Omental fat pad (tissue), 4 donors: ENCODE measurements around the gene JPH2. TPM values are rescaled to one million over a fixed set of nuclear protein-coding genes. Genes with fewer than 3 reads are reported as not detected.

ENCODE experiments used
- ATAC-seq: fragments of 150-250 bp; one replicate; pipeline ENCODE4 v1.9.1; 2016; ENCODE audit warnings: mild to moderate bottlenecking, moderate library complexity; ENCODE audit not compliant: low FRiP score
- DNase-seq: peaks from one replicate; pipeline ENCODE4 v3.0.0-alpha.2; 2019; ENCODE audit warnings: low spot score
- CTCF ChIP-seq, 3 donors: fragments of 450-650 bp; IDR thresholded peaks; one replicate each; pipeline ENCODE4 v1.5.1; 2016 to 2017; ENCODE audit warnings: antibody characterized with exemption in 3 of 3, mild to moderate bottlenecking in 3 of 3, moderate library complexity in 2 of 3
- total RNA-seq, 4 donors: library from RNA; depleted of rRNA; stranded (reverse); fragments of >200 nt; gene quantifications; one replicate each; pipeline ENCODE4 v1.1.0, GENCODE V29; 2016

The JPH2 gene
- total RNA-seq, 4 donors from 2014 or later: 2.6 to 7.9 (median 7.1) TPM

- no peak for TF ChIP-seq CTCF (IDR thresholded peaks at IDR 0.05)
- ATAC-seq (peak; percentile 75), DNase-seq (no peak)
Measured at GRCh38 chr20:44104798-44105517, 82.0 kb downstream of the JPH2 start.

GRCh38 chr20:44102582-44102981 lies 84.4 kb downstream of the JPH2 start:
- TF ChIP-seq CTCF (IDR thresholded peaks at IDR 0.05): no peak
- DNase-seq (no peak), ATAC-seq (no peak)

GRCh38 chr20:44099832-44100231 lies 87.2 kb downstream of the JPH2 start:
- ATAC-seq (no peak), DNase-seq (no peak)
- no peak for TF ChIP-seq CTCF (IDR thresholded peaks at IDR 0.05)

- no peak for DNase-seq
- no peak for TF ChIP-seq CTCF (IDR thresholded peaks at IDR 0.05)
- ATAC-seq: no peak
Measured at GRCh38 chr20:44098657-44099056, 88.3 kb downstream of the JPH2 start.

- ATAC-seq: no peak
Measured at GRCh38 chr20:44098256-44098630, 88.7 kb downstream of the JPH2 start.

GRCh38 chr20:44097521-44098255 lies 89.3 kb downstream of the JPH2 start:
- ATAC-seq: no peak
- no peak for TF ChIP-seq CTCF (IDR thresholded peaks at IDR 0.05)
- DNase-seq: no peak

More at GRCh38 chr20:44098256-44098630, 88.7 kb downstream of the JPH2 start:
- no peak for TF ChIP-seq CTCF (IDR thresholded peaks at IDR 0.05)
- DNase-seq: no peak

GRCh38 chr20:44095831-44096230 lies 91.2 kb downstream of the JPH2 start:
- no peak for ATAC-seq
- no peak for TF ChIP-seq CTCF (IDR thresholded peaks at IDR 0.05)
- DNase-seq: no peak
